GM12801 (cell line): ENCODE measurements around the gene ATXN3L.

ENCODE experiments used
- CTCF ChIP-seq: IDR thresholded peaks from one replicate; pipeline ENCODE4 v1.5.1; 2011; ENCODE audit warnings: control low read depth; ENCODE audit not compliant: insufficient read length; ENCODE audit errors: extremely low read depth

The ATXN3L gene

GRCh38 chrX:13287816-13288215 is 32.0 kb downstream of the ATXN3L start:
- TF ChIP-seq CTCF, result no peak

GRCh38 chrX:13285693-13286092 is 34.2 kb downstream of the ATXN3L start:
- no peak for TF ChIP-seq CTCF

DNA sequence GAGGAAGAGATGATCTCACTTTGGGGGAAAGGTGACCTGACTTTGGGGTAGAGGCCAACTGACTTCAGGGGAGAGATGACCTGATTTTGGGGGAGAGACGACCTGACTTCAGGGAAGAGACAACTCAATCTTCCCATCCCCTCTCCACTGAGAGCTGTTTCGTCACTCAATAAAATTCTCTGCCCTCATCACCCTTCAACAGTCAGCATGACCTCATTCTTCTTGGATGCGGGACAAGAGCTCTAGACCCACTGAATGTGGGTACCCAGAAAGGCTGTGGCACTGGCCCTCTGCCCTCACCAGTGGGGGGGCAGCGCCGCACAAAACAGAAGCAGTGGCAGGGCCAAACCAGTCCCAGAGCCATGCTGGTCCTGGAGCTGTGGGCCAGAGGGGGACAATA is 34.6 kb downstream of the ATXN3L start:
- TF ChIP-seq CTCF, result no peak

DNA sequence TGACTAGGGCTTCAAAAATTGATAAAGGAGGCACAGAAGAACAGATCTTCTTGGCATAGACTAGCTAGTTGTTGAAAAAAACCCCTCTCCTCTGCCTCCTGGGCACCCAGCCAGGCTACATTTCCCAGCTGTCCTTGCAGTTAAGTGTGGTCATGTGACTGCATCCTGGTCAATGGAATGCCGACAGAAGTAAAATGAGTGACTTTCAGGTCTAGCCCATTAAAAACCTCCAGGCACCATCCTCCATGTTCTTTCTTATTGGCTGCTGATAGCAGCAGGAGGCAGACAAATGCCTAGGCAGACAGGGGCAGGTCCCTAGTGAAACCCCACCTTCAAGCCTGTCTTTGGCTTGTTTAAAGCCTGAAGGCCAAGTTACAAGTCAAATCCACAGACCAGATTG is 35.3 kb downstream of the ATXN3L start:
- no peak for TF ChIP-seq CTCF

- TF ChIP-seq CTCF, result no peak
Observed at GRCh38 chrX:13283950-13284546, 35.8 kb downstream of the ATXN3L start.

DNA sequence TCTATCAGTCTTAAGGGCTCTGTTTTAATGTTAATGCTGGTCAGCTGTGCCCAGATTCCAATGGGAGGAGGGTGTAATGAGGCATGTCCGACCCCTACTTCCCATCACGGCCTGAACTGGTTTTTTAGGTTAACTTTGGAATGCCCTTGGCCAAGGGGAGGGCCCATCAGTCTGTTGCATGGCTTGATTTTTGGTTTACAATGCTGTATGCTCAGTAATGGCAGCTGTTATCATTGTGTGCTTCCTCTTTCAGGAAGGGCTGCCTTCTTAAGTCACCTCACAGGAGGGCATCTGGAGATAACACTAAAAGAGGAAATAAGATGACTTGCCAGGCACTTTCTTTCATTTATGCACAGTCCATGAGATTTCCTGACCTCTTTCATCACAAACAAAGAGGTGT is 36.3 kb downstream of the ATXN3L start:
- no peak for TF ChIP-seq CTCF

- TF ChIP-seq CTCF, result no peak
Observed at GRCh38 chrX:13281289-13281688, 38.6 kb downstream of the ATXN3L start.
